ACC112 (cell line): ENCODE results near the gene KIF26B.

Experiments used
- H2AFZ ChIP-seq: fragments of 200-600 bp; sonication (generic); one replicate; pipeline ENCODE4 v1.6.0; 2017; ENCODE audit warnings: antibody characterized with exemption, low read length; ENCODE audit not compliant: unreplicated experiment
- H3K27ac ChIP-seq: fragments of 200-600 bp; sonication (generic); 2 replicates; pipeline ENCODE4 v1.5.1; 2014; ENCODE audit warnings: low read depth, mild to moderate bottlenecking, antibody characterized with exemption, low read length, moderate library complexity
- H3K27me3 ChIP-seq: fragments of 200-600 bp; sonication (generic); 2 replicates; pipeline ENCODE4 v1.6.1; 2014; ENCODE audit warnings: mild to moderate bottlenecking, antibody characterized with exemption, low read length, moderate library complexity, mixed read lengths; ENCODE audit not compliant: insufficient read depth
- H3K36me3 ChIP-seq: fragments of 200-600 bp; sonication (generic); 2 replicates; pipeline ENCODE4 v1.6.1; 2016; ENCODE audit warnings: mild to moderate bottlenecking, antibody characterized with exemption, low read length, moderate library complexity, mixed read lengths; ENCODE audit not compliant: insufficient read depth
- H3K4me1 ChIP-seq: fragments of 200-600 bp; sonication (generic); one replicate; pipeline ENCODE4 v1.6.1; 2016; ENCODE audit warnings: low read length, mixed read lengths; ENCODE audit not compliant: insufficient read depth, unreplicated experiment, control insufficient read depth
- H3K4me3 ChIP-seq: fragments of 200-600 bp; sonication (generic); 2 replicates; pipeline ENCODE4 v1.5.1; 2014; ENCODE audit warnings: mild to moderate bottlenecking, low read depth, low read length
- H3K79me2 ChIP-seq: fragments of 200-600 bp; sonication (generic); one replicate; pipeline ENCODE4 v1.6.0; 2016; ENCODE audit warnings: low read length; ENCODE audit not compliant: control insufficient read depth, unreplicated experiment, insufficient read depth

The KIF26B gene

GRCh38 chr1:245404952-245405351 lies 250.2 kb downstream of the KIF26B start:
- Histone ChIP-seq H3K36me3 (no peaks in the 10 kb centered on the region), H3K27me3 (no peaks in the 10 kb centered on the region), H3K4me1 (no peaks in the 10 kb centered on the region)

GRCh38 chr1:245406426-245406825 lies 251.6 kb downstream of the KIF26B start:
- Histone ChIP-seq H3K36me3 (no peaks in the 10 kb centered on the region), H3K79me2 (no peaks in the 10 kb centered on the region), H3K27ac (no peak overlapping the region), H2AFZ (no peak overlapping the region), H3K4me3 (no peak overlapping the region), H3K4me1 (no peaks in the 10 kb centered on the region), H3K27me3 (no peaks in the 10 kb centered on the region)

More at GRCh38 chr1:245404952-245405351, 250.2 kb downstream of the KIF26B start:
- no peak overlapping the region for H3K4me3 ChIP-seq
- H3K27ac ChIP-seq, result no peak overlapping the region
- no peak overlapping the region for H2AFZ ChIP-seq
- no peaks in the 10 kb centered on the region for H3K79me2 ChIP-seq

DNA sequence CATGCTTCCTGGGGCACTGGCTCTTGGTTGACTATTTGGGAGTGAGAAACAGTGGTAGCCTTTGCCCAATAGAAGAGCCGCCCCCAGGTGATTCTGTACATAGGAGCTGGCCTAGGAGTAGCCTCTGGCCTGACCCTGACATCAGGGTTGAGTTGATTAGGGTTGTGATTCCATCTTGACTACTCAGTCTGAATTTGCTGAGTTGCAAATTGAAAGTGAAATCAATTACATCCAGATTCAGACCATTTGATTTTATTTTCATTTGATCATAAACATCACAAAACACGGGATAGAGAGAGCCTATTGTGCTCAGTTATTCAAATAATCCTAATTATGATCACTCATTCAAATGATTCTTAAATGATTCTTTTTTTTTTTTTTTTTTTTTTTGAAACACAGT lies 253.2 kb downstream of the KIF26B start:
- Histone ChIP-seq H3K27me3 (no peaks in the 10 kb centered on the region), H3K79me2 (no peaks in the 10 kb centered on the region), H2AFZ (no peak overlapping the region), H3K36me3 (no peaks in the 10 kb centered on the region), H3K4me1 (no peaks in the 10 kb centered on the region), H3K27ac (no peak overlapping the region), H3K4me3 (no peak overlapping the region)

- Histone ChIP-seq H3K27me3 (no peaks in the 10 kb centered on the region), H3K27ac (no peak overlapping the region), H2AFZ (no peak overlapping the region), H3K36me3 (no peaks in the 10 kb centered on the region), H3K4me3 (no peak overlapping the region), H3K79me2 (no peaks in the 10 kb centered on the region), H3K4me1 (no peaks in the 10 kb centered on the region)
Observed at GRCh38 chr1:245409341-245410195, 254.8 kb downstream of the KIF26B start.

GRCh38 chr1:245411245-245412036 lies 256.7 kb downstream of the KIF26B start:
- H3K27me3 ChIP-seq, result no peaks in the 10 kb centered on the region
- H3K4me3 ChIP-seq, result no peak overlapping the region
- no peaks in the 10 kb centered on the region for H3K36me3 ChIP-seq
- no peak overlapping the region for H2AFZ ChIP-seq
- no peaks in the 10 kb centered on the region for H3K4me1 ChIP-seq
- H3K79me2 ChIP-seq, result no peaks in the 10 kb centered on the region
- H3K27ac ChIP-seq, result no peak overlapping the region

- H3K27ac ChIP-seq, result no peak overlapping the region
Observed at GRCh38 chr1:245412306-245412705, 257.5 kb downstream of the KIF26B start.

GRCh38 chr1:245416781-245417180 lies 262.0 kb downstream of the KIF26B start:
- Histone ChIP-seq H3K4me1 (no peaks in the 10 kb centered on the region), H3K79me2 (no peaks in the 10 kb centered on the region), H3K27me3 (no peaks in the 10 kb centered on the region), H3K27ac (no peak overlapping the region), H3K36me3 (no peaks in the 10 kb centered on the region), H2AFZ (no peak overlapping the region), H3K4me3 (no peak overlapping the region)

More at GRCh38 chr1:245412306-245412705, 257.5 kb downstream of the KIF26B start:
- Histone ChIP-seq H3K79me2 (no peaks in the 10 kb centered on the region), H2AFZ (no peak overlapping the region), H3K4me1 (no peaks in the 10 kb centered on the region), H3K4me3 (no peak overlapping the region), H3K27me3 (no peaks in the 10 kb centered on the region), H3K36me3 (no peaks in the 10 kb centered on the region)

GRCh38 chr1:245418077-245418476 lies 263.3 kb downstream of the KIF26B start:
- H3K4me3 ChIP-seq, result no peak overlapping the region
- no peak overlapping the region for H2AFZ ChIP-seq
- H3K27ac ChIP-seq, result no peak overlapping the region
- H3K4me1 ChIP-seq, result no peaks in the 10 kb centered on the region
- no peaks in the 10 kb centered on the region for H3K36me3 ChIP-seq
- H3K79me2 ChIP-seq, result no peaks in the 10 kb centered on the region
- no peaks in the 10 kb centered on the region for H3K27me3 ChIP-seq

GRCh38 chr1:245419461-245419978 lies 264.7 kb downstream of the KIF26B start:
- Histone ChIP-seq H3K27me3 (no peaks in the 10 kb centered on the region), H3K36me3 (no peaks in the 10 kb centered on the region), H3K4me1 (no peaks in the 10 kb centered on the region), H3K27ac (no peak overlapping the region), H2AFZ (no peak overlapping the region), H3K4me3 (no peak overlapping the region), H3K79me2 (no peaks in the 10 kb centered on the region)

GRCh38 chr1:245419989-245420388 lies 265.2 kb downstream of the KIF26B start:
- Histone ChIP-seq H3K4me1 (no peaks in the 10 kb centered on the region), H3K27ac (no peak overlapping the region), H3K27me3 (no peaks in the 10 kb centered on the region), H3K4me3 (no peak overlapping the region), H3K79me2 (no peaks in the 10 kb centered on the region), H2AFZ (no peak overlapping the region), H3K36me3 (no peaks in the 10 kb centered on the region)
